Islet of Langerhans (tissue), 1 donor: ENCODE data around the gene ULK4.

Experiments used
- FAIRE-seq: peaks from one replicate; lab custom pipeline; 2011; peaks lifted over from hg19 to GRCh38; lab: Jason Lieb, UNC

ULK4 gene

DNA sequence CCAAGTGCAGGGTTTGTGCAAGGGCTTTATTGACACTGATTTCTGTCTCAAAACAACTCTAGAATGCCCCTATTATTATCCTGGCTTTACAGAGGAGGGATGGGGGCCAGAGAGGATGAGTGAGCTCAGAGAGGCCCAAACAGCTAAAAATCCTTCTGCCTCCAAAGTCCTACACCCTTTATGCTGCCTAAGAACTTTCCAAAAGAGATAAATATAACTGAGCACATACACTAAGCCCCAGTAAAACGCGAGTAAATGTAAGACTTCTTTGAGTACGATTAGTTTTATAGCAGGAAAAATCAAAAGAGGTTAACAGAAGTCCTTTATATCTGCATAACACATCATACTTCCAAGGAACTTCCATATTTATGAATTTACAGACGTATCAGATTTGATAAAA is 613.5 kb downstream of the ULK4 start:
- no peak for FAIRE-seq

DNA sequence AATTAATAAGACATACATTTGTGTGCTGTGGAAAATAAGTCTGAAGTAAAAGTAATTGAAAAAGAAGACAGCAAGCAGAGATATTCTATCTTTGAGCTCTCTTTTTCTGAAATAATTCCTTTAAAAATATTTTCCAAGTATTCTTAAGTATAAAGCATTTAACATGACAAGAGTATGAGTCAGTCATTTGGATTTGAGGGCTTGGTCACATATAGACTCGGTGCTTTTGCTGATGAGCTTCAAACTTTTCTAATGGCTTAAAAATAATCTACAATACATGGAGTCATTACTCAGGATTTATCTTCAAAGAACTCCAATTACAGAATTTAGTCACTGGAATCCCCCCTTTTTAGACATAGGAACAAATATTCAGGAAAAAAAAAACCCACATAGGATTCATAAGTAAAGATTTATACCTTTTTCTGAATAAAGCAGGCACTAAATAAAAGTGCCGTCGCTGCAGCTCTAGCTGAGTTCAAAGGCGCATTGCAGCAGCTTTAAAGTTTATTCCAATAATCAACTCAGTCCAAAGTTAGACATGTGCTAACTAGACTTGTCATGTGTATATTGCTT is 615.1 kb downstream of the ULK4 start:
- FAIRE-seq, result no peak

DNA sequence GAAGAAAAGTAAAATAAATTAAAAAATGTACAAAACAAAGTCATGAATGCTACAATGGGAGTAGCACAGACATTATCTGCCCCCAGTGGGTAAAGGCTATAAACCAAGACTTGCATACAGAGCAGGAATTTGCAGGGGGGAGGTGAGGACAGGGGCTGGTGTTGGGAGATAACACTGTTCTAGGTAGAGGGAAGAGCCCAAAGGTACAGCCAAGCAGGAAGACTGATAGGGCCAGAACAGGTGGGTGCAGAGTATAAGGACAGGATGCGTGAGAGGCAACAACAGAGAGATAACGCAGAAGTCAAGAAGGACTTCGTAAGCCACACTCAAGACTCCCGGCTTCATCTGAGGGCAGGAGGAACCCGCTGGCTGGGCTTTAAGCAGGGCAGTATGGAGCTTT is 616.1 kb downstream of the ULK4 start:
- FAIRE-seq, result no peak

DNA sequence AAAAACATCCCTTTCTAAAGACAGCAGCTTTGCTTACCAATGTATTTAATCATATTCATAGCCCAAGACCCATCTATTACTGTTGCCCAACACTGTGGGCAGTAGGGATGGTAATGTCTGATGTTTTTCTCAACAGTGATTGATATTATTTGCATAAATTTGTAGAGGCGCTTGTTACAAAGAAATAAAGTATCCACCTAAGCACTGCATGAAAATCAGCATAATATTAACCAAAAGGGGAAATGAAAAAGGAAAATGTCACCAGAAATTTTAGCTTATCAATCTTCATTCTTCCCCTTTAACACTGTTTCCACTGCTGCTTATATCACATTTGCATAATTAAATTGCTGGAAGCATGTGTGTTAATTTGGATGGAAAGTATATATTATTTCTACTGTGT is 622.1 kb downstream of the ULK4 start:
- no peak for FAIRE-seq

DNA sequence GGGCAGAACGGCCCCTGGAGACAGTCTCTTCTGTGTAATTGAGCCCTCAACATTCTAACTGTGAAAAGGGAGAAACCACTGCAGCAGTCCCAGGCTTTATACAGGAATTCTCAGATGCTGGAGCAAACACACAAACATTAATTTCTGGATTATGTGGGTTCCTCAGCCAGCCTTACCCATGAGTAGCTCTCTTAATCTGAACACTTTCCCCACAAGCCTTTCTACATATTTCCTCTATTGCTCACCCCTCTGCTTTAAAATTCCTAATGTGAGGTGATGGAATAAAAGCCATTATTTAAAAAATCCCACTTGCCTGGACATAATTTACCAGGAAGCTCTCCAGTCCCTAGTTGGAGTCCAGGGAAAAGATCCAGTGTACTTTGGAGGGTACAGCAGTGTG is 623.6 kb downstream of the ULK4 start:
- FAIRE-seq, result no peak

DNA sequence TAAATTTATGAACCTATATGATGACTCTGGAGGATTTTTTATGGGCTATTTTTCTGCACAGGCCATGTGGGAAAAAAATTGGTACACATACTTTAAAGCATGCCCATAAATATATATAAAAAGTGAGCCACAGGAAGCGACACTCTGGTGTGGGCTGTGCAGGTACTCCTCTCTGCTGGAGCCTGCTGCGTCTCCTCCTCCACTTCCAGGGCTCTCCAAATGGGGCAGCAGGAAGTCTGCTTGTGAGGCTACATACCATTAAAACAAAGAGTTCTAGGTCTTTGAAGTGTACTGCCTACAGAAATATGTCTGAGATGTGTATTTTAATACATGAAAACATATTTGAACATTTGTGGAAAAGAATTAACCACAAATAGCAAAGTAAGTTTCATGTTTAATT is 627.5 kb downstream of the ULK4 start:
- FAIRE-seq, result no peak

DNA sequence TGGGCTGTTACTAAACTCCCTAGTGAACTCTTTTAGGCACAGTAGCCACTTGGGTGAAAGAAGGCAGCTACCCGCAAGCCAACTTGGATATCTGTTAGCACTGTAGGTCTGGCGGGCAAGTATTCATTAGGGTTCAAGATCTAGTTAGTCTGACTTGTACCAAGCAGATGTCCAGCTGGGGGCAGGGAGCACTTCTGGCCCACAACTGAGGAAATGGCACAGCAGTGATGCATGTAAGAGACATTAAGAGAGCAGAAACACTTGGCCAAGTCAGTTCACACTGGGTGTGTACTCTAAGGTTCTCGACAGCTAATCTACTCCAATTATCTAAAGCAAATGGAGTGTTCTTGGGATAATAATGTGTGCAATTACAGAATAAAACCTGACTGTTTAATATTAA is 630.9 kb downstream of the ULK4 start:
- no peak for FAIRE-seq

DNA sequence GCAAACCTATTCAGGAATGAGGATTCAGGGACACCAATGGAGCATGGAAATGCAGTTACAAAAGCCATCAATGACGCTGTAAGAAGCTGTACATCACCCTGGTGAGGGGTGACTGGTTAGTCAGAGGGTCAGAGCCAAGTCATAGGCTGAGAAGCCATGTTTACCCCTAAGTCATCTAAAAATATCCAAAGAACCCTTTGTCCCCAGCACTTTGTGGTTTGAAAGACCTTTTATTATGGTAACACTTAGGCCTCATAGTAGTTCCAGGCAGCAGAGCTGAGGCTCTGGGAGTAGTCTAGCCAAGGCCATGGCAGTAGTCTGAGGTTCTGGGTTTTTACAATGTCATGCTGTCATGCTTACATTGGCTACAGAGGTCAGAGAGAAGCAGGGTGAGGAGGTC is 631.4 kb downstream of the ULK4 start:
- no peak for FAIRE-seq

DNA sequence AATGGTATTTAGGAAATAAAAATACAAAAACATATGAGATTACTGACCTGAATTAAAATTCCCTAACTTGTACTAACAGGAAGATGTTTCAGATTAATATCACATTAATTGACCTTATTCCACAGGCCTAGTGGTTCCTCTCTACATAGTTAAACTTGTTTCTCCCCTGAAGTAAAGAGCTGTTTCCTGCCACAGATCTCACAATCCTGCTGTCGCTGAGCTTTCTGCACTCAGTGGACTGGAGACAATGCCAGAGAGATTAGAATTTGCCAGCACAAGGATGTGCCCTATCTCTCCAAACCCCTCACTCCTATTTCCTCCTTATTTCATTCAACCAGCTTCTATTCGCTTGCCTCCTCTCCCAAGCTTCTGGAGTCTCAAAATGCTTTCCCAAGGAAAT is 632.0 kb downstream of the ULK4 start:
- FAIRE-seq, result no peak

DNA sequence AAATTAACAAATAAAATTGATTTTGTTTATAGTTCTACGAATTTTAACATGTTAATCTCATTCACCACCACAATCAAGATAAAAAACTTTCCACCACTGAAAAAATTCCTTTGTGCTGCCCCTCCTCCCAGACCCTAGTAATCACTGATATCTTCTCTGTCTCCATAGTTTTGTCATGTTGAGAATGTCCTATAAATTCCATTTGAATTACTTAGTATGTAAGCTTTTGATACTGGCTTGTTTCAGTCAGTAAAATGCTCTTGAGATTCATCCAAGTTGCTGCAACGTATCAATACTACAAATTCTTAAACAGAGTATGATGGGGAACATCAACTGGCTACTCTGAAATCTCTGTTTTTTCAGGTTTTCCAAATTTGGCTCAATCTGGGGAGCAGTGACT is 633.0 kb downstream of the ULK4 start:
- FAIRE-seq, result no peak

DNA sequence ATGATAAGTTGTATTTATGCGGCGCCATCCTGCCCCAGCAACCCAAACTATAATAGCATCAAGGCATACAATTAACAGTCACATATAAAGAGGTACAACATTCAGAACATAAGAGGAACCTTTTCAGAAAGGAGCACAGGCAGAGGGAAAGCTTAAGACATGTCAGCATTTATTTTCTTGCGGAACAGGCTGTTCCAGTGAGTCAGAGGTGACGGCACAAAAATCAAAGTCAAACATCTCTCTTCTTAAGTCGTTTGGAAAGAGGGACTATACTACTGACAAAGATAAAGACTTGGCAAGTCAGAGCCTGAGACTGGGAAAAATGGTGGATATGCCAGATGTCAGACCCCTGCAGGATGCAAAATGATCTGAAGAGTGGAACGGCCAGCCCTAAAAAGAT is 634.2 kb downstream of the ULK4 start:
- FAIRE-seq, result no peak

DNA sequence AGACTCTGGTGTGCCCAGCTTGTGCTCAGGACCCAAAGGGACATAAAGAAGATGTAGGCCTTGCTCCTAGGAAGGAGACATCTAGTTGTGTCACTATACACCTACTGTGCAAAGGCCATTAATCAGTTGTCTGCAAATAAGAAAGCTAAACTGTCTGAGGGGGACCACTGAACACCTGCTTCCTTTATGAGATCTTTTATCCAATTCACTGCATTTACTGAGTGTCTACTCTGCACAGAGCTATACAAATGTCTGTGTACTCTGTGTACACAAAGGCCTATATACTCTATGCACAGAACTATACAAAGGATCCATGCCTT is 637.8 kb downstream of the ULK4 start:
- no peak for FAIRE-seq

DNA sequence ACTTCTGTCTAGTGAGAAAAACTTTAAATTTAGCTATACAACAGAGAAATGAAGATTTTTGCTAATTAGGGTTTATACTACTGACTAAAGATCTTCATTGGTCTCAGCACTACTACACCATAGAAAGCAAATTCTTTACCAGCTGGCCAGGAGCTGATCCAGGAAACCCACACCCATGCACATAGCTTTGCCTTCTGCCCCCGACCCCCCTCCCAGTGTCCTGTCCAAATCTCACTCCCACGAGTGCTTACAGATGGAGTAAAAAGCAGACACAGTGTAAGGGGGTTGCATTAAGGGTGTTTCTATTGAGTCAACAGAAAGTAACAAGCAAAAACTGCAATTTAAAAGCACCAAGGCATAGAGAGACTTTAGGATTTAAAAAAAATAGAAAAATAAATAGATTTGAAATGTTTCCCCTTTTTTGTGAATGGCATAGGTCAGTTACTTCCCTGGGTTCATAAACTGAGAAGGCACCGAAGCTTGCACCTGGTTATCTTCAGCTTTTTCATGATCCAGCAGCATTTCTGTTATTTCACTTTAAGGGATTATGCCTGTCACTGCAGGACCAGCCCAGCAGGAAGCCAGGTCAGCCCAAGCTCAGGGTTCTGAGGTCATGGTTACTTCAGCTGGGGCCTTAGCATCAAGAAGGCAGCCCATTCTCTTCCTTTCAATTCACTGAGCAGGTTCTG is 638.3 kb downstream of the ULK4 start:
- FAIRE-seq, result no peak

DNA sequence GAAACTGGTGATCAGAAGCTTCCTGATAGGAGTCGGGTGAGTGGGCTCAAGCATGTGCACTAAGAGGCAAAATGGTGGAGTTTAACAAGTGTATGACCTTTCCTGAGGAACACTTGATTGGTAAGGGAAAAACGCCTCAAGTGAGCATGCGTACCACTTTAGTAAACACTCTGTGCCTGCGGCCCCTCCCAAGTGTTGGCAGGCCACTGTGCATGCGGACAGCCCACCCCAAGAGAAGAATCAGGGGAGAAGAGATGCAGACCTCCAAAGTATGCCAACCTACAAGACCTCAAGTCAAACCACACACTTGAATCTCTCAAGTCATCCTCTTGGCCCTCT is 640.3 kb downstream of the ULK4 start:
- no peak for FAIRE-seq

DNA sequence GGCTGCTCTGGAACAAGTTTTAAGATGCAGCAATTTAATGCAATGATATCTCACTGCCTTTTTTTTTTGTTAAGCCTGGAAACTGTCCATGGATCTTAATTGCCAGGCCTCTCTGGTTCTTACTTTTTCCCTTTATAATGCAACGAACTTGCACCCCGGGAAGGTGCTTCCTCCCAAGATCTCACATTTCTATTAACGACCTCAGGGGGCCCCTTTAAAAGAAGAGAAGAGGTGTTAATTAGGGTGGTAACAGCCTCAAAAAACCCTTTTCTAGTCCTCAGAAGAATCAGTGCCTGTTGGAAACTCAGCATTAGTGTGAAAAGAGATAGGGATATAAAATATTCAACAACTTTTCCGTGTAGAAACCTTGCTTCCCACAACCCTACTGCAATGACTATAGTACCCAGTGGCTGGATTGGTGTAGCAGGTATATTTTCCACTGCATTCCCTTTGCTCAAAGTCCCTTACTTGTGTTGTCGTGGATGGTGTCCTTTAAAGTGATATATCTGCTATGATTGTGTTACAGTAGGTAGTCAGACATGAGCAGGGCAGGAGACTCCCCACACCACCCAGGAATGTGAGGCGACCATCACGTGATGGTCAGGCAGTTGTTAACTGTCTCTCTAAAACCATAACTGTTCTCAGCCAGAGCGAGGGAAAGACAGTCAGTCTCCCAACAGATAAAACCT is 640.8 kb downstream of the ULK4 start:
- FAIRE-seq, result no peak

DNA sequence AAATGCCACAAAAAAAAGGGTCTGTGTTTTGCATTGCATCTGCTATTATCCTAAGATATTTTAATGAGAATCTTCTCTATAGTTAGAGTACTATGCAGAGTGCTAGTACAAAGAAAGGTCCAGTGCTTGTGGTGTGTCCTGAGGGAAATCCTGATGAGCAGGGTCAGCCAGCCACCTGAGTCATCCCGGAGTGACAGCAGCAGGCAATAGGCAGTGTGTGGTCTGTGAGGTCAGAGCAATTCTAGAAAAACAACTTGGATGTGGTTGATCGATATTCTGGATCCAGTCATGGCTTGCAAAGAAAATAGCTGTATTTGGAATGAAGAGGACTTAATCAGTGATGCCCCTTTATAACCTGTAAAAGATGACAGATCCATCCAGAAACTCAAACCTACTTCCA is 643.4 kb downstream of the ULK4 start:
- FAIRE-seq, result no peak

DNA sequence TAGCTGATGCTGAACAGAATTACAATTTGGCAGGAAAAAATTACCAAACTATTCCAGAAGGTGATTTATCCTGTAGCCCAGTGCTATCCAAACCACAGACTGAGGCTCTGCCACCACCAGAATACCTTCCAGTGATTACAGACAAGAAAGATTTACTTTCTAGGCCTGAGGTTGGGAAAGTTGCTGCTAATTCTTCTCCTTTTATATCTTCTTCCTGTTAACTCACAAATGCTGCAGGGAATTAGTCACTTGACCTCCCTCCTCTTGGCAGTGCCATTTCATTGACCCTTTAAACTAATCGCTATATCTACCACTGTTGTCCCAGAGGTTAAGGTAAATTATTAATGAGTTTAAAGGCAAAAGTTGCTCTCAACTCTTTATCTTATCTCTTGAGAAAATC is 644.2 kb downstream of the ULK4 start:
- no peak for FAIRE-seq

DNA sequence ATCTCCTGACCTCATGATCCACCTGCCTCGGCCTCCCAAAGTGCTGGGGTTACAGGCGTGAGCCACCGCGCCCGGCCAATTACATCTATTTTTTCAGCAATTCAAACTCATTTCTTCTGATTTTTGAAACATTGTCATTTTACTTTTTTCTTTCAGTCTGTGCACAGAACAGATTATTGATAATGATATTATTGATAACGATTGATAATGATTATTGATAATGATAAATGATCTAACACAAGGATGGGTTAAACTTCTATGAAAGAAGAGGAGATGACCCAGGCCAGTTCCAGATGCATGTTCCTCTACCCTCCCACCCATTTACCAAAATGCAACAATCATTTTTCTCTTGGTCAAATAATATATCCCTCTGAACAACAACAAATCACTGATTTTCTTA is 644.6 kb downstream of the ULK4 start:
- no peak for FAIRE-seq

DNA sequence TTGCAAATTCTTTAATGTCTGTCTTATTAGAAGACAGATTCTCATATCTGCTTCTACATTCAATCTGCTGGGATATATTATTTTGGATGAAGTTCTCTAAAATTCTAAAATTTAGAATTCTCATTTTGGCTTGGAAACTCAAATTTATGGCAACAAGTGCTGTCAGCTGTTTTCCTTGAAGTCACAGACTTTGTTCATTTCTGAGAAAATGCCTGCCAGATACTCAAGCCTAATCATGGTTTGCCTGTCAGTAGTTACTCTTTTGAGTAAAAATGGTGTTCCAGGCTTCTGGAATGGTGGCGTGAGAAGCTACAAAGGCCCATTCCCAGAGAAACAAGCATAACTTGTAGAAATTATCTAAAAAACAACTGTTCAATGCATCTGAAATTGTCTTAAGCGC is 646.8 kb downstream of the ULK4 start:
- FAIRE-seq, result no peak

DNA sequence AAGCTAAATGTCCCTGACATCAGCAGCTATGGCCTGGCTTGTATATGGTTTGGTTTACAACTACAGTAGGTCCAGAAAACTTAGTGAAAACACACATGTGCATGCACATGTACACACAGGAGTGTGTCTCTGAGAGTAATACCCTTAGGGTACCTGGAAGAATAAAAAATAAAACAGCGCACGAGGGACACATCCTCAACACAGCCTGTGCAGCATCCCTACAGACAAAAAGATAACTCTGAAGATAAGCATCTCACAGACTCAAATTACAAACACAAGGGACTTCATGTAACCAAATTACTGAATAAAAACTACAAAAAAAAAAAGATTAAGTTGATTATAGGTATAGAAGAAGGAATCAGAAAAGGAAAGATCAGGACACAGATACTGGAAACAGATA is 653.8 kb downstream of the ULK4 start:
- no peak for FAIRE-seq

DNA sequence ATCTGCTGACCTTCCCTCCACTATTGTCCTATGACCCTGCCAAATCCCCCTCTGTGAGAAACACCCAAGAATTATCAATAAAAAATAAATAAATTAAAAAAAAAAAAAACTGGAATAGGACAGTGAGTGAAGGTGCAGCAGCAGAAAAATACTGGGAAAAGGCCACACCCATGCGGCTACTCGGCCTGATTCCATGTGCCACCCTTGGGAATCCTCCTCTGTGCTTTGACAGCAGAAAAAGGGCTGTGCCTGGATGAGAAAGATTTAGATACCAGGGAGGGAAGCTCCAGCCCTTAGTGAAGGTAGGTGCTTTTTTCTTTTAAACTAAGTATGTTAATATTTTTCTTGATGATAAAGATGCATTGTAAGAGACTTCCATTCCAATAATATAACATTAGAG is 654.8 kb downstream of the ULK4 start:
- no peak for FAIRE-seq

DNA sequence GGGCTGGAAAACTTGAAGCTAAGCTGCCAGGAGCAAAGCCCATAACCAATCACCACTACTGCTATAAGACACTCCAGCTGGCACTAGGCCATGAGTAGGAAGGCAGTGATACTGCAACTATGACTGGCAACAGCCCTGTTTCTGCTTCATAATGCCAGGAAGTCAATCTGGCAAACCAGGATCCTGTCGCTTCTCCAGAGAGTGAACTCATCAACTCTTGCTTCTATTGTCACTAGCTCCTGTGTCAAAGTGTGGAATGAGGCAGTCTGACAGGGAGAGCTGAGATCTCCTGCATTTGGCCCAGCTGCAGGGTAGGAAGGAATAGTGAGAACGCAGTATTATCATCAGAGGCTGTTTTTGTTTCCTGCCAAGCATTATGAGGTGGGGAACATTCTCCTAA is 657.3 kb downstream of the ULK4 start:
- no peak for FAIRE-seq

DNA sequence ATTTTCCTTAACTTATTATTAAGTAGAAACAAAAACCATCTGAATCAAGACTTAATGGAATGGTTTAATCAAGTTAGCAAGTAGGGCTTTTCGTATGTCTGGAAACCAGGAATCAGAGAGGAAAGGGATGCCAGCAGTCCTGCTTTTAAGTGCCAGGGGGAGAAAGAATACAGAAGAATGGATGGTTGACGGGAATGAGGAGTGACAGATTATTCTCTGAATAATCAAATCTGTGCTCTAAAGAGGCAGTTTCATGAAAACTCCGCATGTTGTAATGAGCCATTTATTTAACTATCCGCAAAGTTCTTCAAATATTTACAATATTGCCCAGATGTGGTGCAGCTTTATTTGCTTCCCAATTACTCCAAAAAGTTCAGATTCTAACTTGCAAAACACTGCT is 659.6 kb downstream of the ULK4 start:
- no peak for FAIRE-seq

DNA sequence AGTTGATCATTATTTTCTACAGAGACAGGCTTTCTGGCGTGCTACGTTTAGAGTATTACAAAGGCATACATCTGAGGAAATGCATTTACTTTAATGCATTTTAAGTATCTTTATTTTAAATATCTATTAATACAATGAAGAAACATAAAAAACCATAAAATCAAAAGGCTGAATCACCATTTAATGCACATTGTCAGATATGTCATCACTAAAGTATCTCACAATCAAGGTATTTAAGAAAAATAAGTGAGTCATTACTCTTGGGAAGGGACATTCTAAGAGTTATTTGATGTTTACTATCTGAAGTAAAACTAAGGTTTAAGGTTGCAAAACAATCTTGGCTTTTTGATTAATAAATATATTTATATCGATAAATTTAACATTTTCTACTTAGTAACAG is 660.4 kb downstream of the ULK4 start:
- no peak for FAIRE-seq

DNA sequence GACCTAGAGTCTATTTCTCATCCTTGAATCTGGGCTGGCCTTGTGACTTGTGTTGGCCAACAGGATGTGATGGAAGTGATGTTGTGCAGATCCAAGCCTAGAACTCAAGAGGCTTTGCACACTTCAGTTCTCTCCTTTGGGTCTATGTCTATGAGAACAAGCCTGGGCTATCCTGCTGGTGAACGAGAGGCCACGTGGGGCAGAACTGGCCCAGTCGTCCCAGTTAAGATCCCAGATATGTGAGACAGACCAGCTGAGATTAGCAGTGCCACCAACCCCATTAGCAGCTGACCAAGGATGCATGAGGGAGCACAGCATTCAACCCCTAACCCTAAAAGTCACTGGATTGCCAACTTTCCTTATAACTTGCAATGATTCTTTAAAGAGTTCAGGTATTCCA is 662.9 kb downstream of the ULK4 start:
- FAIRE-seq, result no peak
